Measurements from ENCODE around the gene MTTP. TPM values are rescaled to one million over a fixed set of nuclear protein-coding genes. Genes with fewer than 3 reads are reported as not detected.

The MTTP gene
- total RNA-seq, 2 donors from 2014 or later = not detected

DNA sequence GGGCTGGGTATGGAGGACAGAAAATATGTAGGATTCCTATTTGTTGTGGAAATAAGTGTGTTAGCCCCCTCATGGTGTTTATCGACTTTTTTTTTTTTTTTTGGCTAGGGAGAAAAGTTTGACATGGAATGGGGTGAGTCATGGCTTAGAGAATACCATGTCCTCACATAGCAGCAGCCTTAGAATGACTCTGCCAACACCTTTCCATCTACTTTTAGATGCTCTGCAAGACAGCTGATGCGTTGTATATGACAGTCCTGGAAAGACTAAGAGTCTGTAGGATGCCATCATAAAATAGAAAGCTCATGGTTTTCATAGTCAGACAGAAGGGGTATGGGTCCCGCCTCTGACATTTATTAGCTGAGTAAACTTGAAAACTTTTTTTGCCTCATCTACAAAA lies 37.7 kb downstream of the MTTP start:
- H3K27me3 ChIP-seq (replicated peaks; ENCODE audit: insufficient read depth) = no peaks in the 10 kb centered on the region
- H3K9me3 ChIP-seq = no peaks in the 10 kb centered on the region
- H3K36me3 ChIP-seq = no peaks in the 10 kb centered on the region
- peaks cover 12 to 40% of the 10 kb centered on the region in 2 donors for H3K4me1 ChIP-seq (ENCODE audit: control insufficient read depth in 1 of 2, low read depth in 2 of 2)
- ATAC-seq (ENCODE audit: insufficient number of reproducible peaks, low FRiP score, low read depth) = no peak
- DNase-seq (ENCODE audit: low spot score) = no peak
- H3K27ac ChIP-seq = no peak overlapping the region
- TF ChIP-seq, protein P1, sequence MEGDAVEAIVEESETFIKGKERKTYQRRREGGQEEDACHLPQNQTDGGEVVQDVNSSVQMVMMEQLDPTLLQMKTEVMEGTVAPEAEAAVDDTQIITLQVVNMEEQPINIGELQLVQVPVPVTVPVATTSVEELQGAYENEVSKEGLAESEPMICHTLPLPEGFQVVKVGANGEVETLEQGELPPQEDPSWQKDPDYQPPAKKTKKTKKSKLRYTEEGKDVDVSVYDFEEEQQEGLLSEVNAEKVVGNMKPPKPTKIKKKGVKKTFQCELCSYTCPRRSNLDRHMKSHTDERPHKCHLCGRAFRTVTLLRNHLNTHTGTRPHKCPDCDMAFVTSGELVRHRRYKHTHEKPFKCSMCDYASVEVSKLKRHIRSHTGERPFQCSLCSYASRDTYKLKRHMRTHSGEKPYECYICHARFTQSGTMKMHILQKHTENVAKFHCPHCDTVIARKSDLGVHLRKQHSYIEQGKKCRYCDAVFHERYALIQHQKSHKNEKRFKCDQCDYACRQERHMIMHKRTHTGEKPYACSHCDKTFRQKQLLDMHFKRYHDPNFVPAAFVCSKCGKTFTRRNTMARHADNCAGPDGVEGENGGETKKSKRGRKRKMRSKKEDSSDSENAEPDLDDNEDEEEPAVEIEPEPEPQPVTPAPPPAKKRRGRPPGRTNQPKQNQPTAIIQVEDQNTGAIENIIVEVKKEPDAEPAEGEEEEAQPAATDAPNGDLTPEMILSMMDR (IDR thresholded peaks at IDR 0.05) = no peak
- no peak overlapping the region for H3K4me3 ChIP-seq

DNA sequence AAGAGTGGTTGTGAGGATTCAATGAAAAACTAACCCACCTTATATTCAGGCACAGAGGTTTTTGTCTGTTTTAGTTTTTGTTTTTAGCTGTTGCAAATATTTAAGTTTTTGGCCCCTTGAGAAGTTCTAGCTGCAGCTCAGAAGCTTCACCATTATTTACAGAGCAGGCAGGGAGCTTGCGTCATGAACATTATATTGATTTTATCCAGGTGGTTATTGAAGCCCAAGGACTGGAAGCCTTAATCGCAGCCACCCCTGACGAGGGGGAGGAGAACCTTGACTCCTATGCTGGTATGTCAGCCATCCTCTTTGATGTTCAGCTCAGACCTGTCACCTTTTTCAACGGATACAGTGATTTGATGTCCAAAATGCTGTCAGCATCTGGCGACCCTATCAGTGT lies 38.1 kb downstream of the MTTP start:
- no peak overlapping the region for H3K27ac ChIP-seq

DNA sequence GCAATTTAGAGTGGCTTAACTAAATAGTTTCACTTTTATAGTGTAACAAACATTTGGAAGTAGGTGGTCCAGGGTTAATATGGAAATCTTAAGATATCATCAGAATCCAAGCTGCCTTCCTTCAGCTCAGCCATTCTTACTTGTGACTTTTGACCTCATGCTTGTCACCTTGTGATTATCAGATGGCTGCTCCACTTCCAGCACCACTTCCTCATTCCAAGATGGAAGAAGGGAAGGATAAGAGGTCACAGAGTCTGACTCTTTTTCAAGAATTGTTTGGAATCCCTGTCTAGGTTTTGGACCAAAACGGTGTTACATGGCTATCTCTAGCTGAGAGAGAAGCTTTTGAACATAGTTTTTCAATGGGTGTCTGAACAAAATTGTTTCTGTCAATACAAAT lies 39.9 kb downstream of the MTTP start:
- no peak for ATAC-seq (ENCODE audit: insufficient number of reproducible peaks, low FRiP score, low read depth)
- TF ChIP-seq, protein P1 (IDR thresholded peaks at IDR 0.05) = no peak

More for the DNA sequence above, 38.1 kb downstream of the MTTP start:
- Histone ChIP-seq H3K36me3 (no peaks in the 10 kb centered on the region), H3K27me3 (replicated peaks; ENCODE audit: insufficient read depth) (no peaks in the 10 kb centered on the region), H3K4me1 (ENCODE audit: control insufficient read depth in 1 of 2, low read depth in 2 of 2) (peaks cover 12 to 40% of the 10 kb centered on the region in 2 donors), H3K9me3 (no peaks in the 10 kb centered on the region), H3K4me3 (no peak overlapping the region)
- no peak for DNase-seq (ENCODE audit: low spot score)
- TF ChIP-seq, protein P1 (IDR thresholded peaks at IDR 0.05) = no peak
- no peak for ATAC-seq (ENCODE audit: insufficient number of reproducible peaks, low FRiP score, low read depth)

DNA sequence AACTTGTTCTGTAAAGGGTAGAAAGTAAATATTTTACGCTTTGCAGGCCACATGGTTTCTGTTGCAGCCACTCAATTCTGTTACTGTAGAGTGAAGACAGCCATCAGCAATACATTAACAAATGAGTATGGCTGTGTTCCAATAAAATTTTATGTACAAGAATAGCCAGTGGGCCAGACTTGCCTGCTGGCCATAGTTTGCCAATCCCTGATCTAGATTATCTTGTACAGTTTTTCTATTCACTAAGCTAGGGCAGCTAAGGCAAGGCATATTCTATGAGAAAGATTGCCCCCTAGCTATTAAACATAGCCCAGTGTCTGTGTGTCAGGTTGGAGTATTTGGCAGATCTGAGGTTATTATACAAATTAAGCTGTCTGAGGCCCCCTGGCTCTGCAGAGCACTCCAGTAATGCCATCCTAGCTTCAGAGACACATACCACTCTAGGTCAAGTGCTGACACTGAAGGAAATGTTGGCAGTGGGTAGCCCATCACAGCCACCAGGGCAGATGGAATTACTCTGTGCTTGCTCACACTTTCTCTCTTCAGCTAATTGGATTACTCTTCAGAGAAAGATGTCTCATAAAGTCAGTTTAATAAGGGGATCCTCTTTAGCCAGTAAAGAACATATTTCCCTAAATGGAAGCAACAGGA lies 40.7 kb downstream of the MTTP start:
- Histone ChIP-seq H3K4me3 (no peak overlapping the region), H3K9me3 (no peaks in the 10 kb centered on the region), H3K36me3 (no peaks in the 10 kb centered on the region), H3K27ac (no peak overlapping the region), H3K27me3 (replicated peaks; ENCODE audit: insufficient read depth) (no peaks in the 10 kb centered on the region), H3K4me1 (ENCODE audit: control insufficient read depth in 1 of 2, low read depth in 2 of 2) (peaks cover 9 to 24% of the 10 kb centered on the region in 2 donors)
- DNase-seq (ENCODE audit: low spot score) (no peak), ATAC-seq (ENCODE audit: insufficient number of reproducible peaks, low FRiP score, low read depth) (no peak)
- TF ChIP-seq, protein P1 (IDR thresholded peaks at IDR 0.05) = no peak

More for the DNA sequence above, 39.9 kb downstream of the MTTP start:
- DNase-seq (ENCODE audit: low spot score) = no peak
- H3K27ac ChIP-seq = no peak overlapping the region
- H3K36me3 ChIP-seq = no peaks in the 10 kb centered on the region
- no peaks in the 10 kb centered on the region for H3K9me3 ChIP-seq
- no peaks in the 10 kb centered on the region for H3K27me3 ChIP-seq (replicated peaks; ENCODE audit: insufficient read depth)
- H3K4me3 ChIP-seq = no peak overlapping the region
- peaks cover 12 to 31% of the 10 kb centered on the region in 2 donors for H3K4me1 ChIP-seq (ENCODE audit: control insufficient read depth in 1 of 2, low read depth in 2 of 2)

DNA sequence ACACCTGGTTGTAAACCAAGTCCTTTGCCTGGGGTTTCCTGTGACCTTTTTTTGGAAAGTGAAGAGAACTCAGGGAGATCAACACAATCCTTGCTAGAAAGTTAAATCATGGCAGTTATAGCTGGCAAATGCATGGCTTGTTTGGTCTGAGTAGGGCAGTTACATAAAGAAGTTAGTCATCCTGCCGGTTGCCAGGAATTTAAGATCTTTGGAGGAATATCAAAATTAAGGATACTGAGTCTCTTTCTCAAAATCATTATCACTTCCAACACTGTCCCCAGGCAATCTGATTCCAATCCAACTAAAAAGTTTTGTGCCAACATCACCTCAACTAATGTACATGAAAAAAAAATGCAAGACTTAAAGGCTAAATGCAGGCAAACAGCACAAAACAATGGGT lies 42.8 kb downstream of the MTTP start:
- no peak overlapping the region for H3K4me3 ChIP-seq
- DNase-seq (ENCODE audit: low spot score) (no peak), ATAC-seq (ENCODE audit: insufficient number of reproducible peaks, low FRiP score, low read depth) (no peak)
- no peak overlapping the region for H3K27ac ChIP-seq
- no peaks in the 10 kb centered on the region for H3K27me3 ChIP-seq (replicated peaks; ENCODE audit: insufficient read depth)
- no peaks in the 10 kb centered on the region for H3K36me3 ChIP-seq
- H3K4me1 ChIP-seq (ENCODE audit: control insufficient read depth in 1 of 2, low read depth in 2 of 2) = peaks cover 0 to 13% of the 10 kb centered on the region in 2 donors
- TF ChIP-seq, protein P1 (IDR thresholded peaks at IDR 0.05) = no peak
- H3K9me3 ChIP-seq = no peaks in the 10 kb centered on the region
